ENCODE results near the gene S100B.
"Not testable (repeated sequence)": the region's sequence is repeated elsewhere in the genome, so short reads cannot be mapped to it uniquely, and the experiment has no call there.

S100B gene

GRCh38 chr21:46604975-46605766 is at the start of gene S100B:
S100B (minus strand) TSS chr21:46605082; CDS start chr21:46602415, 2,667 bp downstream.
- DNase-seq (ENCODE audit: low spot score): no peak

GRCh38 chr21:46651121-46651520 is 46.2 kb upstream of the S100B start:
- no peak for DNase-seq (ENCODE audit: low spot score)

- DNase-seq (ENCODE audit: low spot score): no peak
Observed at GRCh38 chr21:46650476-46651098, 45.7 kb upstream of the S100B start.

- DNase-seq (ENCODE audit: low spot score): no peak
Observed at GRCh38 chr21:46649356-46649755, 44.5 kb upstream of the S100B start.

GRCh38 chr21:46648539-46648938 is 43.7 kb upstream of the S100B start:
- DNase-seq (ENCODE audit: low spot score): no peak

- no peak for DNase-seq (ENCODE audit: low spot score)
Observed at GRCh38 chr21:46646541-46647154, 41.8 kb upstream of the S100B start.

- no peak for DNase-seq (ENCODE audit: low spot score)
Observed at GRCh38 chr21:46645840-46646239, 41.0 kb upstream of the S100B start.

- DNase-seq (ENCODE audit: low spot score): no peak
Observed at GRCh38 chr21:46643379-46644177, 38.7 kb upstream of the S100B start.

- DNase-seq (ENCODE audit: low spot score): no peak
Observed at GRCh38 chr21:46641656-46642055, 36.8 kb upstream of the S100B start.

- no peak for DNase-seq (ENCODE audit: low spot score)
Observed at GRCh38 chr21:46639489-46640386, 34.9 kb upstream of the S100B start.

GRCh38 chr21:46637952-46638746 is 33.3 kb upstream of the S100B start:
- no peak for DNase-seq (ENCODE audit: low spot score)

- DNase-seq (ENCODE audit: low spot score): no peak
Observed at GRCh38 chr21:46636550-46637285, 31.8 kb upstream of the S100B start.

- DNase-seq (ENCODE audit: low spot score): no peak
Observed at GRCh38 chr21:46636181-46636512, 31.3 kb upstream of the S100B start.

GRCh38 chr21:46635324-46636180 is 30.7 kb upstream of the S100B start, which contains the start of gene PRMT2:
PRMT2 (plus strand) TSS chr21:46635674; CDS start chr21:46636952, 1,278 bp downstream.
- peak; percentile 100 for DNase-seq (ENCODE audit: low spot score)

- peak; percentile 74 for DNase-seq (ENCODE audit: low spot score)
Observed at GRCh38 chr21:46634966-46635323, 30.1 kb upstream of the S100B start.

- DNase-seq (ENCODE audit: low spot score): no peak
Observed at GRCh38 chr21:46634427-46634826, 29.5 kb upstream of the S100B start.

GRCh38 chr21:46633566-46633965 is 28.7 kb upstream of the S100B start:
- no peak for DNase-seq (ENCODE audit: low spot score)

GRCh38 chr21:46630915-46631314 is 26.0 kb upstream of the S100B start:
- not testable (repeated sequence) for DNase-seq (ENCODE audit: low spot score)

GRCh38 chr21:46628868-46629267 is 24.0 kb upstream of the S100B start:
- DNase-seq (ENCODE audit: low spot score): no peak
